Measurements from ENCODE around the gene EIF1AX.
"Not testable (repeated sequence)": the region's sequence is repeated elsewhere in the genome, so short reads cannot be mapped to it uniquely, and the experiment has no call there.

The EIF1AX gene, protein sequence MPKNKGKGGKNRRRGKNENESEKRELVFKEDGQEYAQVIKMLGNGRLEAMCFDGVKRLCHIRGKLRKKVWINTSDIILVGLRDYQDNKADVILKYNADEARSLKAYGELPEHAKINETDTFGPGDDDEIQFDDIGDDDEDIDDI

GRCh38 chrX:20141281-20142220 is at the start of gene EIF1AX:
TSS of gene EIF1AX (minus strand) at chrX:20141838. CDS start at chrX:20141640, 198 bp downstream.
- in situ Hi-C loops (cut with MboI; ENCODE audit: low pct_unique_long_range_greater_than_20kb, low sequenced_read_pairs) = no loop called here

GRCh38 chrX:20189171-20189570 is 47.5 kb upstream of the EIF1AX start:
- in situ Hi-C loops (cut with MboI; ENCODE audit: low pct_unique_long_range_greater_than_20kb, low sequenced_read_pairs) = no loop called here
- no peak for DNase-seq

More at GRCh38 chrX:20141281-20142220, at the start of gene EIF1AX:
- DNase-seq = peak; percentile 100

DNA sequence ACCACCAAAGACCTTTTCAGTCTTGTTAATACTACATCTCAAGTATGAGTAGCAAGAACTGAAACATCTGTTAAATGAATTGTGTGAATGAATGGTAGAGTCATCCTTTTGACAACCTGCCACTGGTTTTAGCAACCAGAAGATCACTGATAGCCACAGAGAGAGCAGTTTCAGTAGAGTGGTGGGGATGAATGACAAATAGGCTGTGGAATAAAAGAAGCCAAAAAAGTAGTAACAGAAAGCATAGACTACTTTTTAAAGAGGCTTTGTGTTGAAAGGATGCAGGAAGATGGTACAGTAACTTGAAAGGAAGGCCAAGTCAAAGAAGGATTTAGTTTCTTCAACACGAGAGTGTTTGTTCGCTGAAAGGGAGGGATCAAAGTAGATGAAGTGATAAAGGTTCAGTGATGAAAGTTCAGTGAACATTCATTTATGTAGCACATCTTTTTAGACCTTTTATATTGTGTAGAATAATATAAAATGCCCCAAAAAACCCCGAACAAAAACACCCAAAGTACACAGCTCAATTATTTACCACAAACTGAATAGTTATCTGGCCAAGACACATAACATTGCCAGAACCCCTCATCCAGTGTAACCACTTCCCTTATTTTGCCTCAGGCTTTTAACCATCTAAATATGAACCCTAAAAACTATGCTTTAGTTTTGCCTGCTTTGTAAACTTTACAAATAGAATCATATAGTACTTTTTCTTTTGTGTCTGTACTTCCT is 40.1 kb upstream of the EIF1AX start:
- DNase-seq = peak; percentile 32
- in situ Hi-C loops (cut with MboI; ENCODE audit: low pct_unique_long_range_greater_than_20kb, low sequenced_read_pairs) = no loop called here

DNA sequence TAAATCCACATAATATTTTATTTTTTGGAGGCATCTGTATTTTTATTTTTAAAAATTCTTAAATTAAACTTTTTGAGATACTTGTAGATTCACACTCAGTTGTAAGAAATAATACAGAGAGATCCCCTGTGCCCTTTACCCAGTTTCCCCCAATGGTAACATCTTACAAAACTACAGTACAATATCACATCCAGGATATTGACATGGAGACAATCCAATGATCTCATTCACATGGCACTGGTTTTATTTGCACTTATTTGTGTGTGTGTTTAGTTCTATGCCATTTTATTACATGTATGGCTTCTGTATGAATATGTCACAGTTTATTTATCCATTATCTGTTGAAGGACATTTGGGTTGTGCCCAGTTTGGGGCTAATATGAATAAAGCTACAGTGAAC is 35.5 kb upstream of the EIF1AX start:
- in situ Hi-C loops (cut with MboI; ENCODE audit: low pct_unique_long_range_greater_than_20kb, low sequenced_read_pairs) = no loop called here
- no peak for DNase-seq

GRCh38 chrX:20173856-20174255 is 32.2 kb upstream of the EIF1AX start:
- DNase-seq = no peak
- in situ Hi-C loops (cut with MboI; ENCODE audit: low pct_unique_long_range_greater_than_20kb, low sequenced_read_pairs) = no loop called here

- in situ Hi-C loops (cut with MboI; ENCODE audit: low pct_unique_long_range_greater_than_20kb, low sequenced_read_pairs) = no loop called here
- DNase-seq = no peak
Measured at GRCh38 chrX:20173313-20173712, 31.7 kb upstream of the EIF1AX start.

DNA sequence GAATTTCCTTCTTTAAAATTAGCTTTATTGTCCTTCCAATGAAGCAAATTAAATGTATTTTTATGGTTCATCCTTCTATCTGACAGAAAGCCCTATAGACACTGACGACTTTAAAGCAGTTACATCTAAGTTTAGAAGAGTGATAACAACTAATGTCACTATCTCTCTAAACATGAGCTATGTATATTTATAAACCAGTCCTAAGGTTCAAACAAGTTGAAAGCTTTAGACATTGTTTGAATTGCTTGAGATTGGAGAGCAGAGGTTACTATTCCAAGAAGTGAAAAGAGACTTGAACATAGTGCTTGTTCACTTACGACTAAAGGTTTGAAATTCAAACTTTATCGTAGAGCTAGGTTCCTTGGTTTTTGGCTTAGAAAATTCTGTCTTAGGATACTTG is 30.2 kb upstream of the EIF1AX start:
- in situ Hi-C loops (cut with MboI; ENCODE audit: low pct_unique_long_range_greater_than_20kb, low sequenced_read_pairs) = no loop called here
- DNase-seq = no peak

GRCh38 chrX:20162516-20162915 is 20.9 kb upstream of the EIF1AX start:
- DNase-seq; in situ Hi-C loops (cut with MboI; ENCODE audit: low pct_unique_long_range_greater_than_20kb, low sequenced_read_pairs): not testable (repeated sequence)

DNA sequence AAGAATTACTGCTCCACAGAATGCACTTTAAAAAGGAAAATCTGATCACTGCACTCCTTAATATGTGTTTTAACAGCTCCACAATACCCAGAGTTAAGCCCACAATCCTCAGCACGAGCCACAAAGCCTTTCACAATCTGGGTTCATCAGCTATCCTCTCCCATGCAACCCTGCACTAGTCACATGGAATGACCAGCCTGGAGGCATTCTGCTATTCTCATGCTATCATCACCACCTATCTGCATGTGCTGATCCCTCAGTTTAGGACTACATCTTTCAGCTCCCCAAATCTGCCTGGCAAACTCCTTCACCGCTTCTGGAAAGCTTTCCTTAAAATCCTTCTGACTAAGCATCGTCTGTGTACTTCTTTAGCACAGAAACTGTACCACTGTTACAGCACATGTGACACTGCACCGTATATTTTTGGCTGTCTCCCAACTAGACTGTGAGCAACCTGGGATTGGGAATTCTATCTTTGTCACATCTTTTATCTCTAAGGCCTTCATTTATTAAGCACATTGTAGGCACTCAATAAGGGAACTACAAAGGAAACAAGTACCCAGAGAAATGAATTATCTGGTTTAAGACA is 18.3 kb upstream of the EIF1AX start:
- in situ Hi-C loops (cut with MboI; ENCODE audit: low pct_unique_long_range_greater_than_20kb, low sequenced_read_pairs) = no loop called here
- DNase-seq = no peak

- DNase-seq = no peak
- in situ Hi-C loops (cut with MboI; ENCODE audit: low pct_unique_long_range_greater_than_20kb, low sequenced_read_pairs) = no loop called here
Measured at GRCh38 chrX:20151689-20152088, 10.1 kb upstream of the EIF1AX start.

- in situ Hi-C loops (cut with MboI; ENCODE audit: low pct_unique_long_range_greater_than_20kb, low sequenced_read_pairs) = no loop called here
- no peak for DNase-seq
Measured at GRCh38 chrX:20149326-20149725, 7.7 kb upstream of the EIF1AX start.

DNA sequence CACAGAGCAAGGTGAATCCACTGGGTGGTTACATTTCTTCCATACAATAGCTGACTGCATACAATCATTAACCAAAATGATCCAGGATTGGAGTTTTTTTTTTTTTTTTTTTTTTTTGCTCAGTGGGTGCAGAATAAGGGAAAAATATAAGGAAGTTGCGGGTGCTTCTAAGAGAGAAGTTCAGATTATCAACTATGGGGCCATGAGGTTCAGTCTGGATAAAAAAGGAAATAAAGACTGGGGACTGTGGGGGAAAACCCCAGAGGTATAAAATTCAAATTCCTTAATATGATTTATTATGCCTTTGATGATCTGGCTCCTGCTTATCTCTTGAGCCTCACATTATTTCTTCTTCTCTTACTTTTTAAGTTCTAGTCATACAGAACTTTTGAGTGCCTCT is 5.9 kb upstream of the EIF1AX start:
- in situ Hi-C loops (cut with MboI; ENCODE audit: low pct_unique_long_range_greater_than_20kb, low sequenced_read_pairs) = no loop called here
- no peak for DNase-seq

- DNase-seq = peak; percentile 36
- in situ Hi-C loops (cut with MboI; ENCODE audit: low pct_unique_long_range_greater_than_20kb, low sequenced_read_pairs) = no loop called here
Measured at GRCh38 chrX:20144491-20144890, 2.9 kb upstream of the EIF1AX start.

- DNase-seq = peak; percentile 33
- in situ Hi-C loops (cut with MboI; ENCODE audit: low pct_unique_long_range_greater_than_20kb, low sequenced_read_pairs) = no loop called here
Measured at GRCh38 chrX:20143561-20143960, 1.9 kb upstream of the EIF1AX start.

- DNase-seq = no peak
- in situ Hi-C loops (cut with MboI; ENCODE audit: low pct_unique_long_range_greater_than_20kb, low sequenced_read_pairs) = no loop called here
Measured at GRCh38 chrX:20143111-20143510, 1.5 kb upstream of the EIF1AX start.

- DNase-seq = peak; percentile 70
- in situ Hi-C loops (cut with MboI; ENCODE audit: low pct_unique_long_range_greater_than_20kb, low sequenced_read_pairs) = no loop called here
Measured at GRCh38 chrX:20140420-20140819, 1.2 kb downstream of the EIF1AX start.

- no peak for DNase-seq
- in situ Hi-C loops (cut with MboI; ENCODE audit: low pct_unique_long_range_greater_than_20kb, low sequenced_read_pairs) = no loop called here
Measured at GRCh38 chrX:20139966-20140365, 1.7 kb downstream of the EIF1AX start.

- in situ Hi-C loops (cut with MboI; ENCODE audit: low pct_unique_long_range_greater_than_20kb, low sequenced_read_pairs) = no loop called here
- no peak for DNase-seq
Measured at GRCh38 chrX:20135944-20136343, 5.7 kb downstream of the EIF1AX start.

- DNase-seq = no peak
- in situ Hi-C loops (cut with MboI; ENCODE audit: low pct_unique_long_range_greater_than_20kb, low sequenced_read_pairs) = no loop called here
Measured at GRCh38 chrX:20132666-20133065, 9.0 kb downstream of the EIF1AX start.

DNA sequence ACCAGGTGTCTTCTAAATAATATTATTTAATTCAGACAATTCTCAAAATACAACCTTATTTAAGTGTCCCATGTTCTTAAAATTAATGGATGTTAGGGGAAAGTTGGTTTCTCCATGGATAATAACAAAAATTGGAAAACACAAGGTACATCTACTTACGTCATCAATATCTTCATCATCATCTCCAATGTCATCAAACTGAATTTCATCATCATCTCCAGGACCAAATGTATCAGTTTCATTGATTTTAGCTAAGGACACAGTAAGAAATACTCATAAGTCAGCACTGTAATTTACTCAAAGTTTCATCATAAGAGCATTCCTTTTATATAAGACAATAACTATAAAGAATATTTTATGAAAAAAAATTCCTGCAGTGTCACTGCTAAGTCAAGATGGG is 11.3 kb downstream of the EIF1AX start:
- in situ Hi-C loops (cut with MboI; ENCODE audit: low pct_unique_long_range_greater_than_20kb, low sequenced_read_pairs) = no loop called here
- DNase-seq = no peak

Measured in KBM-7 (cell line).